ENCODE measurements around the gene DDX31. TPM values are rescaled to one million over a fixed set of nuclear protein-coding genes. Genes with fewer than 3 reads are reported as not detected.
A peak's percentile ranks its signal among the peaks of the same experiment; 100 is the strongest.

Gene DDX31
- total RNA-seq, 1 donor from 2014 or later, result 12.9 TPM

DNA sequence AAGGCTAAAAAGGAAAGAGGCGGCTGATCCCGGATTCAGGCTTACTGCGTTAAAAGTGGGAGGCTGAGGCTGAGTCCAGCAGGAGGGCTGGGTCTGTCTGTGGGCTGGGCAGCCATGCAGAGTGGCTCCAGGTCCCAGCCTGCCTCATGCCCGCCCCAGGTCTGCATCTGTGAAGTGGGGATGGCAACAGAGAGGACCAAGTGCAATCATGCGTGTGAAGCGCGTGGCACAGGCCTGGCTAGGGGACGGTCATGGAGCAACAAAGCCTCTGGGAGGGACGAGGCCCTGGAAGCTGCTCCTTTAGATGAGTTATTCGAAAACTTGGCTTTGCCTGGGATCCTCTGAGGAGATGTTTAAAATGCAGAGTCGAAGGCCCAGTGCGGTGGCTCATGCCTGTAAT lies 117.7 kb downstream of the DDX31 start:
- no peak for DNase-seq (ENCODE audit: extremely low read depth, low read depth, low spot score)

DNA sequence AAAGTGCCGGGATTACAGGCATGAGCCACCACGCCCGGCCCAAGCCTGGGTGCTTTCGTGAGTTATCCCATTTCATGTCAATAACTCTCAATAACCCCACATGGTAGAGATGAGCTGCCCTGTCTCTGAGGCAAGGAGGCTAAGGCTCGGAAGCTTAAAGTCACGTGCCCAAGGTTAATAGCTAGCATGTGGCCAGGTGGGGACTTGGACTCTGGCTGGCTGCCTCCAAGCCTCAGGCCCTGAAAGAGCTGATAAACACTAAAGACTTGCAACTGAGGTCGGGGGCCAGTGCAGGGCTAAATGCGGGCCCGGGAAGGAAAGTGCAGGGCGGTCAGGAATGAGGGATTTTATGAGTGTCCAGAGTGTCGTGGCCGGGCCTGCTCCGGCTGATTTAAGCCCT lies 118.2 kb downstream of the DDX31 start:
- no peak for DNase-seq (ENCODE audit: extremely low read depth, low read depth, low spot score)

DNA sequence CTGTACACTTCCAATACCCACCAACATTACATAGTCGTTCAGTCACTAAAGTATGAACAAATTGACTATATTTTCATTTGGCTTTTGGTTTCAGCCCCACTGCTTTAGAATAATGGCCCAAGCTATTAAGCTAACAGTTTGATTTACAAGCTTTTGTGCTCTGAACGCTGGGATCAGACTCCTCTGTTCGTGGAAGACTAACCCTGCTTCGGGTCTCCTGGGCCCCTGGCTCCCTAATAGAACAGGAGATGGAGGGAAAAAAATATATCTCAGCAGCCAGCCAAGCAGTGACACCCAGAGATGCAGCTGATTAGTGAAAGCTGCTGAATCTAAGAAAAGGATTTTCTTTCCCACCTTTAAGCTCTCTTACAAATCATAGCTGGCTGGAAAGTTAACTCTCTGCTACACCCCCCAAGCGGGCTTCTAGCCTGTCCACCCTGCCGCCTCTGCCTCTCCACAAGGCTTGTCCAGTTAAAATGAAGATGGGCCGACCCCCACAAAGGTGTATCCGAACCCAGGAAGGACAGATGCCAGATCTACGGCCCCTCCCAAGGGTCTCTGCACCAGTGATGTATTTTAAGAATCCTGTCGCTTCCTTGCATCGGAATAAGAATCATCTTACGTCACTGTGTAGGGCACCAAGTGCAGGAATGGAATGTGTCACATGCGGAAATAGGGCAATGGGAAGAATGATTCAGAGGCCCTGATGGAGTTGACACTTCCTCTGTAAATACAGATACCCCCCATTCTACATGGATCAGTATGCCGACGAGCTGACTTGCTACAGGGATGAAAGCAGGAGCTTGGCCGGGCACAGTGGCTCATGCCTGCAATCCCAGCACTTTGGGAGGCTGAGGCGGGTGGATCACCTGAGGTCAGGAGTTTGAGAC lies 120.8 kb downstream of the DDX31 start:
- peak; percentile 27 for DNase-seq (ENCODE audit: extremely low read depth, low read depth, low spot score)

DNA sequence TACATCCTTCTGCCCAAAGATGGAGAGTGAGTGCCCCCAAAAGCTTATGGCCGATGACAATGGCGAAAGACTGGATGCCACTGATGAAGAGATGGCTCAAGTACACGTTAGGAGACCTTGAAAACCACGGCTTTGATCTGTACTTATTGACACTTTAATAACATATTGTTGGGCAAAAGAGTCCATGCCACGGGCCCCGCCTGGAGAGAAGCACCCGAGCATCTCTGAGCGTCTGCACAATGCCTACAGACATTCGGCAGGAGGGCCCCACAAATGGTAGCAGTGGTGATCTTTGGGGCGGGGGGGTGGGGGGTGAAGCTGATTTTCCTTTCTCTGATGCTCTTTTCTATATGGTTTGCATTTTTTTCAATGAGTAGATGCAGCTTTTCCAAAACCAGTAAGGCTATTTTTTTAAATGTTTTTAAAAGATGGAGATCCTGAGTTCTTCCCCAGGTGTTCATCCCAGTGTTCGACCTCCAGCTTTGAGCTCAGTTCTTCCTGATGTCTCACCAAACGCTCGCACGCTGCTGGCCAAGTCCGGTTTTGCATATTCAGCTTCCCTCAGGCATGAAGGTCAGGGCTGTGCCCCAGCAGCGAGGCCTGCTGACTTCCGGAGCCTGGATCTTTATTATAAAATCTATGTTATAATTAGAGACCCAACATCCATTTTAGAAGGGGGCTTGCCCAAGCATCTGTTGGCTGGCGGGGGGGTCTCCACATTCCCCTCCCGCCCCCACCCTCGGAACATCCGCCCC lies 121.6 kb downstream of the DDX31 start:
- no peak for DNase-seq (ENCODE audit: extremely low read depth, low read depth, low spot score)

DNA sequence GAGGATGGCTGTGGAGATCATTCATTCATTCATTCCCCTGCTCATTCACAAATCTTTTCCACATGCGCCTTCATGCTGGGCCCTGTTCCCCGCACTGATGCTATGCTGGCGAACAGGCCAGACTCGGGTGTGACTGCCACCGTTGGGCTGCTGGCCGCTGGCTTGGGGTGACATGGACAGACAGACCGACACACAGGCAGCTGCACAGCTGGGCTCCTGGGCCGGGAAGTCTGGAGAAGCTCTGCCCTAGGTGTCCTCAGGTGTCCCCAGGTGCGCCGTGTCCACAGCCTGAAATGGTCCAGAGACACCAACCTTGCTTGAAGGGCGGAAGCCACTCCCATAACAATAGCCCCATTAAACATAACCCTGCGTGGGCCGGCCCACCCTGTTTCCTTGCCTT lies 122.3 kb downstream of the DDX31 start:
- DNase-seq (ENCODE audit: extremely low read depth, low read depth, low spot score), result no peak

DNA sequence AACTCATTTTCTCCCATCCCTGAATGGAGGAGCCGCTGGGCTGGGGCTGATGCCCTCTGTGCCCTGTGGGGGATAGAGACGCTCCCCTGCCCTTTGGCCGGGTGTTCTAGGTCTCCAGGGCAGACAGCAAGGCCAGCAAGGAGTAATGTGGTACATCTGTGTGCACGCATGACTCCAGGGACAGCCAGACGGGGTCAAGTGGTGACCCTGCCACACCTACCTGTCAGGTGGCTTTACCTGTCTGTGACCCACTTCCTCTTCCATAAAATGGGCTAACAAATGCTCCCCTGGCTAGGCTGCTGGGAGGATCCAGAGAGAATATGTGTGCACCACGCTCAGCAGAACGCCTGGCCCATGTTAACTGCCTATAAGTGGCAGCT lies 122.7 kb downstream of the DDX31 start:
- DNase-seq (ENCODE audit: extremely low read depth, low read depth, low spot score), result no peak

DNA sequence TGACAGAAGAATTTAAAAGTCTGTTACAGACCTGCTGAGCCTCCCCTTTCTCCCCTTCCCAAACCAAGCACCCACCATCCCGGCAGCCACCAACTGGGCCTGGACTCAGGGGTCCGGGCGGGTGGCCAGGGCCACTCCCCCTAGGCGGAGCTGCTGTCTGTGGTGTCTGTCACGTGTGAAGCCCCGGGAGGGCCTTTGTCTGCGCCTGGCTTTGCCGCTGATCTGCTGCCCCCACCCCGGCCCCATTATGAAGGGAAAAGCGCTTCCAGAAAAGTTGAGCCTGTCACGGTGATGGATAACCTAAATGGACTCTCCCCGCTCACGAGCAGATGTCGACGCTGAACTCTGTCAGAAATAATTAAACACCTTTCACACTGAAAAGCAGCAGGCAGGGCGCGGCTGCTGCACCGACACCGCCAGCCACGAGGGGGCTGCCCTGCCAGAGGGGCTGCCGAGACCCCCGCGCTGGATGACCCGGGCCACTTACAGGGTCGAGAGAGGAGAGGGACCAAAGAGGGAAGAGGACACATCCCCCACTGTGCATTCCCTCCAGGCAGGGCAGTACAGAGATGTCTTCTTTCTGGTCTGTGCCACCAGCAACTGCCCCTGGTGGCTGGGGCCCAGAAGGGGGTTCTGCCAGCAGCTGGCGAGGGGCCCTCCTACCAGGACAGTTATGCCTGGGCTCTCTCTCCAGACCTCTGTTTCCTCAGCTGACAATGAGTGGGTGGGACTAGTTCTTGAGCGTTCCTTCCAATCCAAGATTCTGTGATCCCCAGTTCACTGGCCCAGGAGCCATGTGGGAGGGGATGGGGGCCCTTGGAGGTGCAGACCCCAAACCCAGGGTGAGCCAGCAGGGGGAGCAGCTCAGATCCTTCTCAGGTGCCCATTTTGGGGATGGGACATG lies 123.4 kb downstream of the DDX31 start:
- no peak for DNase-seq (ENCODE audit: extremely low read depth, low read depth, low spot score)

DNA sequence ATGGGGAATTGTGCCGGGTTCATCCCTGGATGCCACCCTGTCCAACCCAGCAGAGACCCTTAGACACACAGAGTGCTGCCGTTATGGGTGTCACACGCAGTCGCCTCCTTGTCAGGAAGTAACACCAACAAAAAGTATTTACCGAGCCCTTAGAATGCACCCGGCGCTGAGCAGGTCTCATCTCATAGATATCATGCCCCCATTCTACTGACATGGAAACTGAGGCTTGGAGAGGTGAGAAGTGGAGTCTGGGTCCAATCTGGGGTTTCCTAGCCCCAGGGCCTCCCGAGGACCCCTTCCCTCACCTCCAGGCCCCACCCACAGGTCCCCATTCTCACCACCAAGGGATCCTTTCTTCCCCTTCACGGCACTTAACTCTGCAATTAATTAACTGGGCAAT lies 124.2 kb downstream of the DDX31 start:
- DNase-seq (ENCODE audit: extremely low read depth, low read depth, low spot score), result no peak

DNA sequence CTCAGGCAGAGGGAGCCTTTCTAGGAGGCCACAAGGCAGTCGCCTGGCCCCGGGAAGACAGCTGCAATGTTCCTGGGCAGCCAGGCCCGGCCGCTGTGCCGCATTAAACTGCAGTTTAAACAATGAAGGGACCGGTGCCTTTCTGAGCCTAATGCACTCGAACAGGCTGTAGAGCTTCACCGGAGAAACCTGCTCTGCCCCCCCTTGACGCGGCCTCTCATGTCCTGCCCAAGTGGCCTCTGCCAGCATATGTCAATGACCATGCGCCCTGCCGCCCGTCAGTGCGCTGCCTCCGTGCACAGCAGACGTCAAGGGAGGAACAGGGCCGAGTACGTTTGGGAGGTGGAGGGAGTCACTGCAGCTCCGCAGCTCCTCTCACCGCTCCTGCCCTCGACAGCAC lies 125.8 kb downstream of the DDX31 start:
- DNase-seq (ENCODE audit: extremely low read depth, low read depth, low spot score), result no peak

DNA sequence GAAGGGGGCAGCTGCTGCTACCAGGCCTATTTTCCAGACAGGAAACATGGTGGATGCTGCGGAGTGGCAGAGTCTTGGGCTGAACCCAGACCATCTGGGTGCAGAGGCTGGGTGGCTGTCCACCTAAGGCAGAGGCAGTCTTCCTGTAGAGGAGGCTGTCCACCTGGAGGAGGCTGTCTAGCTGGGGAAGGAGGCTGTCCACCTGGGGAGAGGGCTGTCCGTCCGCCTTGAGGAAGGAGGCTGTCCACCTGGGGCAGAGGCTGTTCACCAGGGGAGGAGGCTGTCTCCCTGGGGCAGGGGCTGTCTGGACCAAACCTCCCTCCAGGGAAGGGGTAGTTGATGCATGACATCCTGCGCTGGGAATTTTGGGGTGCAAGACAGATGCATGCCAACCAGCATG lies 126.5 kb downstream of the DDX31 start:
- DNase-seq (ENCODE audit: extremely low read depth, low read depth, low spot score), result no peak

Other genes starting within 250 kb of the DDX31 start
- gene BARHL1, start 87.4 kb downstream of the DDX31 start, total RNA-seq, result not detected in 2 replicates
- gene GTF3C4, start 481 bp upstream of the DDX31 start, total RNA-seq, result 14.9 and 16.3 TPM in 2 replicates
- 0.24 and 1.5 TPM in 2 replicates for gene AK8, start 208.3 kb upstream of the DDX31 start, total RNA-seq
- 3.2 TPM in 2 replicates for gene SPACA9, start 208.9 kb upstream of the DDX31 start, total RNA-seq

Data from glomerular endothelial cell (primary cell).